Middle frontal gyrus (tissue), 1 donor: ENCODE measurements around the gene ZNF146.
"Not testable (repeated sequence)": the region's sequence is repeated elsewhere in the genome, so short reads cannot be mapped to it uniquely, and the experiment has no call there.

ENCODE experiments used
- DNase-seq: peaks from one replicate; pipeline ENCODE4 v3.0.0-alpha.2; 2015; ENCODE audit warnings: low spot score; ENCODE audit errors: extremely low spot score

The ZNF146 gene

GRCh38 chr19:36269295-36269694 lies 54.4 kb downstream of the ZNF146 start:
- DNase-seq, result not testable (repeated sequence)
